HG03442 (cell line): ENCODE data around the gene ZMIZ2.
"Not testable (repeated sequence)": the region's sequence is repeated elsewhere in the genome, so short reads cannot be mapped to it uniquely, and the experiment has no call there.

Source experiments
- ATAC-seq: cut with Tn5 transposase; IDR thresholded peaks from one replicate; pipeline ENCODE4 v1.9.1; 2021; ENCODE audit warnings: mild to moderate bottlenecking, moderate library complexity; ENCODE audit not compliant: unreplicated experiment

The ZMIZ2 gene

GRCh38 chr7:44727937-44728262, 20.7 kb upstream of the ZMIZ2 start:
- ATAC-seq = no peak

GRCh38 chr7:44729949-44730590, 18.6 kb upstream of the ZMIZ2 start:
- ATAC-seq = no peak

- ATAC-seq = not testable (repeated sequence)
Measured at GRCh38 chr7:44732971-44733370, 15.7 kb upstream of the ZMIZ2 start.

GRCh38 chr7:44733708-44734481, 14.8 kb upstream of the ZMIZ2 start:
- ATAC-seq = no peak

GRCh38 chr7:44735403-44736165, 13.1 kb upstream of the ZMIZ2 start:
- ATAC-seq = peak; percentile 77

GRCh38 chr7:44736896-44737295, 11.8 kb upstream of the ZMIZ2 start:
- no peak for ATAC-seq

- ATAC-seq = no peak
Measured at GRCh38 chr7:44738051-44738723, 10.5 kb upstream of the ZMIZ2 start.

- no peak for ATAC-seq
Measured at GRCh38 chr7:44738876-44739665, 9.6 kb upstream of the ZMIZ2 start.

- no peak for ATAC-seq
Measured at GRCh38 chr7:44740055-44740454, 8.6 kb upstream of the ZMIZ2 start.

GRCh38 chr7:44743750-44744149, 4.9 kb upstream of the ZMIZ2 start:
- ATAC-seq = no peak

- peak; percentile 21 for ATAC-seq
Measured at GRCh38 chr7:44748948-44749731, 493 bp downstream of the ZMIZ2 start.

GRCh38 chr7:44749992-44750391, 1.3 kb downstream of the ZMIZ2 start:
- no peak for ATAC-seq

- no peak for ATAC-seq
Measured at GRCh38 chr7:44750424-44750823, 1.8 kb downstream of the ZMIZ2 start.

GRCh38 chr7:44750921-44751571, 2.4 kb downstream of the ZMIZ2 start:
- peak; percentile 61 for ATAC-seq

GRCh38 chr7:44752822-44753221, 4.2 kb downstream of the ZMIZ2 start:
- no peak for ATAC-seq

GRCh38 chr7:44754802-44755697, 6.4 kb downstream of the ZMIZ2 start:
- ATAC-seq = no peak

GRCh38 chr7:44755698-44756627, 7.3 kb downstream of the ZMIZ2 start:
- ATAC-seq = no peak
